GM12875 (cell line): ENCODE measurements around the gene CTNNA1.

ENCODE experiments used
- H3K4me3 ChIP-seq: one replicate; pipeline ENCODE4 v1.5.1; 2011; ENCODE audit warnings: low read depth, low read length, control low read depth
- TF ChIP-seq, protein P1 (sequence below): IDR thresholded peaks from 2 replicates; pipeline ENCODE4 v1.5.1; 2011; ENCODE audit warnings: low read depth, mild to moderate bottlenecking, control low read depth, inconsistent platforms, low read length, moderate library complexity, borderline replicate concordance; ENCODE audit not compliant: insufficient read depth

CTNNA1 gene

DNA sequence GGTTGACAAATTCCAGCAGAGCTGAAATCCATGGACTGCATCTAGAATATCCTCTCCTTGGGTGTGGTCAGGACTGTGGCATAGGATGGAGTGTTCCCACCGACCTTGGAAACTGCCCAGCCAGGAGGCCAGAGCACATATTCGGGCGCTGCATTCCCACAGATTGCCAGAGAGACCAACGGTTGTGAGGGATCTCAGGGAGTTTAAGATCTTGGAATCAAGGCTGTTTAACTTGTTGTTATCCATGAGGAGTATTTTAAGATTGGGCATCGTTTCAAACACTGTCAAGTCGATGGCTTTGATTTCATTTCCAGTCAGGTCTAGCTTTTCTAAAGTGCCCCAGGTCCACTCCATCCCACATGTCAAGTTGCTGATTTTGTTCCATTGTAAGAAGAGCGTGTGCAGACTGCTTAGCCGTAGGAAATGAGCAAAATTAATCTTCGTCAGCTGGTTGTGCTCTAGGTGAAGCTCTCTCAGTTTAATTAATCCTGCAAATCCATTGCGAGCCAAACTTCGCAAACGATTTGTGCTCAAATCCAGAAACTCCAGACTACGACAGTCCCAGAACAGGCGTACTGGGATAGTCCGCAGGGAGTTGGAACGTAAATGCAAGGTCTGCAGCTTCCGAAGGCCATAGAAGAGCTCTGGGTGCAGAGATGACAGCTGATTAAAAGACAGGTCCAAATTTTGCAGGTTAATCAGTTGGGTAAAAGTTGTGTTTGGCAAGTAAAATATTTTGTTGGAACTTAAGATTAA, 120.4 kb downstream of the CTNNA1 start:
- no peak overlapping the region for H3K4me3 ChIP-seq
- TF ChIP-seq, protein P1, sequence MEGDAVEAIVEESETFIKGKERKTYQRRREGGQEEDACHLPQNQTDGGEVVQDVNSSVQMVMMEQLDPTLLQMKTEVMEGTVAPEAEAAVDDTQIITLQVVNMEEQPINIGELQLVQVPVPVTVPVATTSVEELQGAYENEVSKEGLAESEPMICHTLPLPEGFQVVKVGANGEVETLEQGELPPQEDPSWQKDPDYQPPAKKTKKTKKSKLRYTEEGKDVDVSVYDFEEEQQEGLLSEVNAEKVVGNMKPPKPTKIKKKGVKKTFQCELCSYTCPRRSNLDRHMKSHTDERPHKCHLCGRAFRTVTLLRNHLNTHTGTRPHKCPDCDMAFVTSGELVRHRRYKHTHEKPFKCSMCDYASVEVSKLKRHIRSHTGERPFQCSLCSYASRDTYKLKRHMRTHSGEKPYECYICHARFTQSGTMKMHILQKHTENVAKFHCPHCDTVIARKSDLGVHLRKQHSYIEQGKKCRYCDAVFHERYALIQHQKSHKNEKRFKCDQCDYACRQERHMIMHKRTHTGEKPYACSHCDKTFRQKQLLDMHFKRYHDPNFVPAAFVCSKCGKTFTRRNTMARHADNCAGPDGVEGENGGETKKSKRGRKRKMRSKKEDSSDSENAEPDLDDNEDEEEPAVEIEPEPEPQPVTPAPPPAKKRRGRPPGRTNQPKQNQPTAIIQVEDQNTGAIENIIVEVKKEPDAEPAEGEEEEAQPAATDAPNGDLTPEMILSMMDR, result no peak

DNA sequence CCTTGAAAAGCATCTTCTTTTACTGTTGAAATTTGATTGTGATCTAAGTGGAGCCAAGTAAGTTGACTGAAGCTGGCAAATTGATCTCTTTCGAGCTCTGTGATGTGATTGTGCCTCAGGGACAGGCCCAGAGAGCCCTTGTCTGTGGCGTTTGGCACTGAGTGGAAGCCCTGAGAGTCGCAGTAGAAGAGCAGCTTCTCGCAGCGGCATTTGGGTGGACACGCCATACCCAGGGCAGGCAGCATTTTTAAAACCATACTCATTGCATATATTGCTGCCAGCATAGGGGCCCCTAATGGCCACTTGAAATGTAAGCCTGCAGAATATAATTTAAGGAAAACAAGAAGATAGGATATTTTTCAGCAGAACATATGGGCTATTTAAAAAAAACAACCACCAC, 121.0 kb downstream of the CTNNA1 start:
- H3K4me3 ChIP-seq, result no peak overlapping the region
- TF ChIP-seq, protein P1, result no peak

DNA sequence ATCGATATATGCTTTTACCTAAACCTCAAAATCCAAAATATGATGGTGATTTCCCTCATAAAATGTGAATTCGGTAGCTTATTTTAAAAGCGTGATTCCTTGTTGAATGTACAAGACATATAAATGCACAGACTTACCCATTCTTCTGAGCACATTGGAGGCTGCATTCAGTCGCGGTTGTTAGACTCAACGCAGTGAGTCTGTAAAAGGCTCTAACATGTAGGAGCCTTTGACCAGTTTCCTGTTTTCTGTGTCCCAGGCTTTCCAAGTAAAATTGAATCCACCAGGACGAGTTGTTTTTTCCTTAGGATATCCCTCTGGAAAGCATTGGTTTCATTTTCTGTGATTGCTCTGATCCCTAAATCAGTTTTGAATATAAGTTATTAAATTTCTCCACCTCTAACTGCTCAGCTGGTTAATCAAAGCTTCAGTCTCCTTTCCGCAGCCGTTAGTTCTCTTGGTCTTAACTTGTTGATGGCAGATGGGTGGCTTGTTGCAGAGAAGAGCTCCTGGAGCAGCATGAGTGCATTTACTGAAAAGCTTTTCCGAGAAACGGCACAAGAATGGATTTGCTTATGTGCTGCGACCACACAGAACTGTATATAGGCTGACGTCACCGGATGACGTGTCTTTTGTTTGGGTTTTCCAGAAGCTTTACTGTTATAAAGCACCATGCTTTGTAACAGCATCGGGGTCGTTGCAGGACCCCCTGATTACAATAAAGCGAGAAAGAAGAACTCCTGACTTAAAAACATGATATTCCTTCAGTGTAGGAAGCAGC, 121.7 kb downstream of the CTNNA1 start, which contains the start of gene LRRTM2:
LRRTM2 (minus strand) TSS at position 565 of the 781 bp plus-strand sequence; CDS start at position 141, 424 bp downstream.
- no peak within 1 kb of the TSS for H3K4me3 ChIP-seq

DNA sequence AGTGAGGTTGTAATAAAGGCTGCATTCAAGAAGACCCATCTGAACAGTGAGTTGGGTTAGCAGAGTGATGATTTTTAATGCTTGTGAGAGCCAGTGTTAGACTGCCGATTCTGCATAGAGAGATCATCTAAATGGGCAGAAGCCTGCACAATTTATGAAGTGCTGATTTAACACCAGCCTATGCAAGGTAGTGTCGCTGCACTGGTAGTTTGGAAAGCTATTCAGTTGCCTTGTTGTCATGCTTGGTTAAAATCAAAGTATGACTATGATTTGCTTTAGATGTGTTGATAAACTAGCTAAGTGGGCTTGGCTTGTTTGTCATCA, 122.3 kb downstream of the CTNNA1 start:
- TF ChIP-seq, protein P1, result no peak
- no peak overlapping the region for H3K4me3 ChIP-seq

More for the DNA sequence above, 121.7 kb downstream of the CTNNA1 start, which contains the start of gene LRRTM2:
- TF ChIP-seq, protein P1, result no peak

DNA sequence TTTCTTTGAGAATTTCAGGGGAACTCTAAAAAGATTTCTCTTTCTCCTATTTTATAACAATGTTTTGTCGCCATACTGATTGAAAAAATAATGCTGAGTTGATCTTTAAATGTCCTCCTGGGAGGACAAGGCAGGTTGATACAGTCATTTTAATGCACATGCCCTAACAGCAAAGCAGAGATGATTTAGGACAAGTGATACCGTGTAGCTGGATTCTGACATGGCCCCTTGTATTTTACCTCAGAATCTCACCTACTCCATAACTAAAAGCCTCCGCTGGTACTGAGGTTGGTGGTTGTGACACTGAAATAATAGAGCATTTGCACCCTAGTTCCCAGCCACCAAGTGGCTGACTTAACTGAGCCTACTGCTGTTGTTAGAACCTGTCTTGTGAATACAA, 122.7 kb downstream of the CTNNA1 start:
- no peak overlapping the region for H3K4me3 ChIP-seq
- TF ChIP-seq, protein P1, result no peak

DNA sequence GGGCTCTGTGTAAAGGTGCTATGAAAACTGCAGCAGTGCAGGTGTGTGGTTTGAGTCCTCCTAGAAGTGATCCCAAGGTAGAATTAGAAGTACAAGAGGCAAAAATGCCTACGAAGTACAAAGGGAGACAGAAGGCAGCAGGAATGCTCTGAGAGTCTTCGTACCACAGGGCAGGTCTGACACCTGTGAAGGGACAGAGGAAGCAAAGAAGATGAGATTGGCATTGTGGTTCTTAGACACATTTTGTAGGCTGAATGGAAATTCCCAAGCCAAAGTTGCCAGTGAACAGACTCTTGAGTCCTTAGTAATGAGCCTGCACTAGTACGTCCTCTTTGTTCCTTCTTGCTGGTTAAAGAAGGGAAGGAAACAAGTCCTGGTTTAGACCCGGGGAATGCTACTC, 123.6 kb downstream of the CTNNA1 start:
- H3K4me3 ChIP-seq, result no peak overlapping the region
- TF ChIP-seq, protein P1, result no peak
